ENCODE results near the gene TMEM185A. TPM values are rescaled to one million over a fixed set of nuclear protein-coding genes. Genes with fewer than 3 reads are reported as not detected.

The TMEM185A gene
- total RNA-seq, 1 experiment from 2014 or later, result 23.6 TPM

DNA sequence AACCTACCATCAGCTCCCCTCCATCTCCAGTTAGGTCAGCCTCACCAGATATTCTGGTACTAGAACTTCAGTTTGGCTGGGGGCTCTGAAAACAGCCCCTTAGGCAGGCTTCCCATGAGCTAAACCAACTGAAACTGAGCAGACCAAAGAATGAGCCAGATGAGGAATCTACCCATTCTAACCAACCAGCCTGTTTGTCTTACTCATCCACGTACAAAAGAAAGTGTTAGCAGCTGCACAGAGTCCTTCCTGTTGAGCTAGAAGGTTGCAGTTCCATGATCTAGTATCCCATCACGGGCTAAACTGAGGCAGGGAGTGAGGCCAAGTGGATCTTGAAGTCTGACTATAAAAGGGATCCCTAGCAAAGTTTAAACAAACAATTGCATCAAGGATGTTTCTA, 61.8 kb downstream of the TMEM185A start:
- BruUV-seq (replicated peaks), result no TSS peak

GRCh38 chrX:149568701-149569296, 62.8 kb downstream of the TMEM185A start:
- BruUV-seq (replicated peaks), result no TSS peak
- H3K27ac ChIP-seq (ENCODE audit: low read depth, low read length, poor library complexity, severe bottlenecking), result no peak overlapping the region
- H3K4me1 ChIP-seq (ENCODE audit: insufficient read depth, low read length, poor library complexity, severe bottlenecking), result no peaks in the 10 kb centered on the region
- ChIA-PET CTCF (no interaction called here), POLR2A (ENCODE audit: low non-redundant PET) (no interaction called here)
- H3K27me3 ChIP-seq (replicated peaks; ENCODE audit: insufficient read depth, low read depth, low read length, poor library complexity), result no peaks in the 10 kb centered on the region
- no peak for TF ChIP-seq EZH2 (IDR thresholded peaks at IDR 0.05; ENCODE audit: borderline replicate concordance, low read depth, low read length, poor library complexity, severe bottlenecking)
- no peak for TF ChIP-seq CTCF (conservative IDR thresholded peaks at IDR 0.05; ENCODE audit: low read depth, low read length)
- no peaks in the 10 kb centered on the region for H3K36me3 ChIP-seq (ENCODE audit: insufficient read depth, low read length, poor library complexity, severe bottlenecking)
- H3K4me3 ChIP-seq (ENCODE audit: low read depth, low read length, poor library complexity, severe bottlenecking), result no peak overlapping the region
- no peak for DNase-seq (ENCODE audit: low spot score)
- no peaks in the 10 kb centered on the region for H3K9me3 ChIP-seq (ENCODE audit: low read depth, low read length, poor library complexity, severe bottlenecking)
- intact Hi-C loops (cut with micrococcal nuclease; ENCODE audit: unreplicated experiment), result no loop called here

More for the DNA sequence above, 61.8 kb downstream of the TMEM185A start:
- H3K27ac ChIP-seq (ENCODE audit: low read depth, low read length, poor library complexity, severe bottlenecking), result no peak overlapping the region
- H3K9me3 ChIP-seq (ENCODE audit: low read depth, low read length, poor library complexity, severe bottlenecking), result no peaks in the 10 kb centered on the region
- no peaks in the 10 kb centered on the region for H3K4me1 ChIP-seq (ENCODE audit: insufficient read depth, low read length, poor library complexity, severe bottlenecking)
- no peaks in the 10 kb centered on the region for H3K36me3 ChIP-seq (ENCODE audit: insufficient read depth, low read length, poor library complexity, severe bottlenecking)
- POLR2A ChIA-PET (ENCODE audit: low non-redundant PET), result no interaction called here
- no peak for TF ChIP-seq EZH2 (IDR thresholded peaks at IDR 0.05; ENCODE audit: borderline replicate concordance, low read depth, low read length, poor library complexity, severe bottlenecking)
- no peak for TF ChIP-seq CTCF (conservative IDR thresholded peaks at IDR 0.05; ENCODE audit: low read depth, low read length)
- H3K4me3 ChIP-seq (ENCODE audit: low read depth, low read length, poor library complexity, severe bottlenecking), result no peak overlapping the region
- CTCF ChIA-PET, result no interaction called here
- no peaks in the 10 kb centered on the region for H3K27me3 ChIP-seq (replicated peaks; ENCODE audit: insufficient read depth, low read depth, low read length, poor library complexity)
- intact Hi-C loops (cut with micrococcal nuclease; ENCODE audit: unreplicated experiment), result no loop called here
- DNase-seq (ENCODE audit: low spot score), result no peak

DNA sequence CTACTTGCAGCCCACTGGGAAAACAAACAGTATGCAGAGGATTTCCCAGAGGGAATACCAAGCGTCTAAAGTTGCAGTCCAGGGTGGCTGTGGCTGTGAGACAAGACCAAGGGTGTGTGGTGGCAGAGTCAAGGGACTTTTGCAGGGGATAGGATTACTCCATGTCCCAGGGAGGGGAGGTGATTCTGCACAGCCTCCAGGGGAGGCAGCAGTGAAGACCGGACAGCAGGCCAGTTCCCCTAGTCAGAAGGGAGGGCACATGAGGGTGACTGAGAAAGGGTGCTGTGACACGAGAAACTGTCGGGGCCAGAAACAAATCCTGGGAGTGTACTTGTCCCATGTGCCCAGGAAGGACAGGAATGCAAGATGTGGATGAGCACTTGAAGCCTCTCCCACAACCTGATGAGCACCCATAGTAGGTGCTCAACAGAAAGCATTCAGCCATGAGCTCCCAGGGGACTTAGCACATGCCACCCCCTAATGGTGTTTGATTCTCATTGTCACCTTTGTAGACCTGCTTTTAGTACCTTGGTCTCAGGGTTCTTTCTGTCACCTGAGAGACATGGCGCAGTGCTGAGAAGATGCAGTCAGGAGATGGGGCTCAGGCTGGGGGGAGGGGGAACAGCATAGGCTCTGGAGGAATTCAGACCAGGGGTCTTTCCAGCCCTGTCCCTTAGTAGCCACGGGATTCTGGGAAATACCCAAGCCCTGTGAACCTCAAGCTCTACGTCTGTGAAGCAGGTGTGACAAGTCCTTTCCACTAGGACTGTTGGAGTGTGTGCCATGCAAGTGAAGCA, 63.8 kb downstream of the TMEM185A start:
- no peaks in the 10 kb centered on the region for H3K4me1 ChIP-seq (ENCODE audit: insufficient read depth, low read length, poor library complexity, severe bottlenecking)
- TF ChIP-seq CTCF (conservative IDR thresholded peaks at IDR 0.05; ENCODE audit: low read depth, low read length) (no peak), EZH2 (IDR thresholded peaks at IDR 0.05; ENCODE audit: borderline replicate concordance, low read depth, low read length, poor library complexity, severe bottlenecking) (no peak)
- ChIA-PET POLR2A (ENCODE audit: low non-redundant PET) (no interaction called here), CTCF (no interaction called here)
- intact Hi-C loops (cut with micrococcal nuclease; ENCODE audit: unreplicated experiment), result no loop called here
- no TSS peak for BruUV-seq (replicated peaks)
- H3K4me3 ChIP-seq (ENCODE audit: low read depth, low read length, poor library complexity, severe bottlenecking), result no peak overlapping the region
- no peak overlapping the region for H3K27ac ChIP-seq (ENCODE audit: low read depth, low read length, poor library complexity, severe bottlenecking)
- no peaks in the 10 kb centered on the region for H3K27me3 ChIP-seq (replicated peaks; ENCODE audit: insufficient read depth, low read depth, low read length, poor library complexity)
- DNase-seq (ENCODE audit: low spot score), result no peak
- H3K36me3 ChIP-seq (ENCODE audit: insufficient read depth, low read length, poor library complexity, severe bottlenecking), result no peaks in the 10 kb centered on the region
- H3K9me3 ChIP-seq (ENCODE audit: low read depth, low read length, poor library complexity, severe bottlenecking), result no peaks in the 10 kb centered on the region
